Mucosa of descending colon (tissue), 3 donors: ENCODE results near the gene CCDC3. TPM values are rescaled to one million over a fixed set of nuclear protein-coding genes. Genes with fewer than 3 reads are reported as not detected.
A peak's percentile ranks its signal among the peaks of the same experiment; 100 is the strongest.

ENCODE experiments used
- ATAC-seq: fragments of 200-7000 bp; cut with Tn5 transposase; one replicate; pipeline ENCODE4 v1.9.1; 2020; ENCODE audit warnings: mild to moderate bottlenecking, moderate library complexity
- DNase-seq, 3 donors: peaks; one replicate each; pipeline ENCODE4 v3.0.0-alpha.2; 2020
- H3K36me3 ChIP-seq: fragments of 200-600 bp; one replicate; pipeline ENCODE4 v1.8.0; 2021; ENCODE audit warnings: low read depth, mild to moderate bottlenecking
- H3K4me1 ChIP-seq: fragments of 200-600 bp; one replicate; pipeline ENCODE4 v1.8.0; 2021; ENCODE audit warnings: low read depth, mild to moderate bottlenecking
- H3K4me3 ChIP-seq: fragments of 200-600 bp; one replicate; pipeline ENCODE4 v1.8.0; 2021; ENCODE audit warnings: mild to moderate bottlenecking
- H3K9me3 ChIP-seq: fragments of 200-600 bp; one replicate; pipeline ENCODE4 v1.8.0; 2021; ENCODE audit warnings: mild to moderate bottlenecking
- CTCF ChIP-seq: fragments of 200-600 bp; IDR thresholded peaks from one replicate; pipeline ENCODE4 v1.8.0; 2022; ENCODE audit warnings: antibody characterized with exemption, mild to moderate bottlenecking
- intact Hi-C, 2 donors: fragments of 100-400 bp; cut with DNase I in 1 of 2; cut with micrococcal nuclease in 1 of 2; formaldehyde crosslinking; loops; one replicate each; pipeline versions ENCODE4 v1.11.0 to v1.11.1; 2022; cut with DNase I, micrococcal nuclease
- long read RNA-seq, 2 donors: library from polyadenylated mRNA; unstranded; transcript quantifications; one replicate each; pipeline ENCODE4 v2.0.0, GENCODE V29; 2019 to 2021
- total RNA-seq, 3 donors: library from RNA; stranded (reverse); fragmentation: NEBNext Ultra II Directional in 2 of 3; extraction: Animal tissue kit (Norgen Biotek cat#: 25700) in 2 of 3; gene quantifications; one replicate each; pipeline versions ENCODE4 v1.2.1 to v1.2.4, GENCODE V29; 2021 to 2023
- donor health status: DM: no; HTN: no; CAD: no; lungs with moderate emphysema.
- donor health status: DM: no; HTN: no; CAD: no.
- donor health status: DM: no; HTN: yes; CAD: no.

The CCDC3 gene
- 1 to 10 TPM in 2 of 3 donors, under 1 TPM in 1; 0.84 to 3.3 (median 2.3) TPM for total RNA-seq
- long read RNA-seq, donor 1, partial matches to known transcripts: 0 of 1 reads
- long read RNA-seq, donor 1, other reads (novel, unspliced or antisense): 0 of 1 reads
- long read RNA-seq, donor 2: 0 reads

GRCh38 chr10:13001041-13001886 is at the start of gene CCDC3:
Gene CCDC3, minus strand, starts transcription at chr10:13001713. Its CDS starts 143 bp downstream, at chr10:13001570.
- peak; percentile 54 for ATAC-seq
- Histone ChIP-seq H3K36me3 (no peaks in the 10 kb centered on the region), H3K4me1 (peaks cover 3% of the 10 kb centered on the region), H3K4me3 (no peak within 1 kb of the TSS), H3K9me3 (no peaks in the 10 kb centered on the region)
- peak; percentile 11 to 42 (median 22) for DNase-seq
- intact Hi-C loops: no loop called here
- no peak for TF ChIP-seq CTCF

GRCh38 chr10:13051126-13051694 is 49.7 kb upstream of the CCDC3 start:
- no peak for TF ChIP-seq CTCF
- ATAC-seq (no peak), DNase-seq (no peak)
- intact Hi-C loops: no loop called here
- H3K4me3 ChIP-seq: no peak overlapping the region
- H3K36me3 ChIP-seq: no peaks in the 10 kb centered on the region
- H3K9me3 ChIP-seq: no peaks in the 10 kb centered on the region
- H3K4me1 ChIP-seq: no peaks in the 10 kb centered on the region

GRCh38 chr10:13049774-13050420 is 48.4 kb upstream of the CCDC3 start:
- no peak for DNase-seq
- ATAC-seq: no peak
- no peaks in the 10 kb centered on the region for H3K9me3 ChIP-seq
- intact Hi-C loops: no loop called here
- H3K4me3 ChIP-seq: no peak overlapping the region
- no peak for TF ChIP-seq CTCF
- no peaks in the 10 kb centered on the region for H3K4me1 ChIP-seq
- H3K36me3 ChIP-seq: no peaks in the 10 kb centered on the region

GRCh38 chr10:13048762-13049161 is 47.2 kb upstream of the CCDC3 start:
- H3K4me3 ChIP-seq: no peak overlapping the region
- H3K9me3 ChIP-seq: no peaks in the 10 kb centered on the region
- no peak for DNase-seq
- no peaks in the 10 kb centered on the region for H3K36me3 ChIP-seq
- no peak for ATAC-seq
- intact Hi-C loops: no loop called here
- no peak for TF ChIP-seq CTCF
- H3K4me1 ChIP-seq: no peaks in the 10 kb centered on the region

- Histone ChIP-seq H3K9me3 (peaks cover 2% of the 10 kb centered on the region), H3K4me1 (no peaks in the 10 kb centered on the region), H3K36me3 (no peaks in the 10 kb centered on the region), H3K4me3 (no peak overlapping the region)
- ATAC-seq (no peak), DNase-seq (no peak)
- intact Hi-C loops: no loop called here
- TF ChIP-seq CTCF: no peak
Measured at GRCh38 chr10:13047529-13048206, 46.2 kb upstream of the CCDC3 start.
